GM18505 (cell line): ENCODE results near the gene ERC2.

Experiments used
- ATAC-seq: cut with Tn5 transposase; IDR thresholded peaks from one replicate; pipeline ENCODE4 v1.9.1; 2021; ENCODE audit not compliant: unreplicated experiment
- POLR2A ChIP-seq: IDR thresholded peaks from 4 replicates; pipeline ENCODE4 v1.6.1; 2011; ENCODE audit warnings: borderline replicate concordance; ENCODE audit not compliant: insufficient read depth, insufficient read length; ENCODE audit errors: extremely low read depth

ERC2 gene

GRCh38 chr3:55658690-55659562 lies 809.3 kb downstream of the ERC2 start:
- no peak for ATAC-seq
- TF ChIP-seq POLR2A = no peak

GRCh38 chr3:55658270-55658669 lies 810.0 kb downstream of the ERC2 start:
- no peak for ATAC-seq
- no peak for TF ChIP-seq POLR2A

- no peak for ATAC-seq
- TF ChIP-seq POLR2A = no peak
Observed at GRCh38 chr3:55655544-55655943, 812.7 kb downstream of the ERC2 start.

GRCh38 chr3:55654123-55654760 lies 814.0 kb downstream of the ERC2 start:
- ATAC-seq = peak; percentile 92
- no peak for TF ChIP-seq POLR2A

GRCh38 chr3:55651011-55651410 lies 817.3 kb downstream of the ERC2 start:
- no peak for TF ChIP-seq POLR2A
- ATAC-seq = no peak

GRCh38 chr3:55650011-55650410 lies 818.3 kb downstream of the ERC2 start:
- no peak for TF ChIP-seq POLR2A
- ATAC-seq = no peak

GRCh38 chr3:55649554-55649953 lies 818.7 kb downstream of the ERC2 start:
- TF ChIP-seq POLR2A = no peak
- no peak for ATAC-seq

GRCh38 chr3:55648591-55649318 lies 819.5 kb downstream of the ERC2 start:
- no peak for TF ChIP-seq POLR2A
- ATAC-seq = no peak

- ATAC-seq = no peak
- no peak for TF ChIP-seq POLR2A
Observed at GRCh38 chr3:55647670-55648069, 820.6 kb downstream of the ERC2 start.

GRCh38 chr3:55647063-55647462 lies 821.2 kb downstream of the ERC2 start:
- ATAC-seq = no peak
- TF ChIP-seq POLR2A = no peak

GRCh38 chr3:55646121-55646520 lies 822.1 kb downstream of the ERC2 start:
- no peak for ATAC-seq
- TF ChIP-seq POLR2A = no peak

- ATAC-seq = no peak
Observed at GRCh38 chr3:55645422-55645821, 822.8 kb downstream of the ERC2 start.

GRCh38 chr3:55643283-55643682 lies 825.0 kb downstream of the ERC2 start:
- no peak for ATAC-seq
- TF ChIP-seq POLR2A = no peak

More at GRCh38 chr3:55645422-55645821, 822.8 kb downstream of the ERC2 start:
- TF ChIP-seq POLR2A = no peak

GRCh38 chr3:55641964-55642363 lies 826.3 kb downstream of the ERC2 start:
- no peak for TF ChIP-seq POLR2A
- no peak for ATAC-seq
